Gastroesophageal sphincter (tissue), 3 donors: ENCODE measurements around the gene LZTS3.

Source experiments
- EP300 ChIP-seq: sonication (generic); formaldehyde crosslinking; IDR thresholded peaks from one replicate; pipeline ENCODE4 v1.6.1; 2017; ENCODE audit warnings: antibody characterized with exemption, mild to moderate bottlenecking
- POLR2A ChIP-seq, 2 donors: fragments of 450-650 bp; IDR thresholded peaks; one replicate each; pipeline ENCODE4 v1.6.1; 2017; ENCODE audit warnings: antibody characterized with exemption in 2 of 2, mild to moderate bottlenecking in 2 of 2, moderate library complexity in 1 of 2
- POLR2AphosphoS5 ChIP-seq: sonication (generic); formaldehyde crosslinking; IDR thresholded peaks from one replicate; pipeline ENCODE4 v1.6.1; 2017; ENCODE audit warnings: antibody characterized with exemption
- TF ChIP-seq, protein P1 (sequence below), 4 experiments: fragments of 200-600 bp in 2 of 4; fragments of 450-650 bp in 2 of 4; sonication (generic) in 1 of 4; IDR thresholded peaks; one replicate each; pipeline ENCODE4 v1.5.1; 2017 to 2019; ENCODE audit warnings: antibody characterized with exemption in 4 of 4, mild to moderate bottlenecking in 2 of 4, moderate library complexity in 2 of 4

DNA sequence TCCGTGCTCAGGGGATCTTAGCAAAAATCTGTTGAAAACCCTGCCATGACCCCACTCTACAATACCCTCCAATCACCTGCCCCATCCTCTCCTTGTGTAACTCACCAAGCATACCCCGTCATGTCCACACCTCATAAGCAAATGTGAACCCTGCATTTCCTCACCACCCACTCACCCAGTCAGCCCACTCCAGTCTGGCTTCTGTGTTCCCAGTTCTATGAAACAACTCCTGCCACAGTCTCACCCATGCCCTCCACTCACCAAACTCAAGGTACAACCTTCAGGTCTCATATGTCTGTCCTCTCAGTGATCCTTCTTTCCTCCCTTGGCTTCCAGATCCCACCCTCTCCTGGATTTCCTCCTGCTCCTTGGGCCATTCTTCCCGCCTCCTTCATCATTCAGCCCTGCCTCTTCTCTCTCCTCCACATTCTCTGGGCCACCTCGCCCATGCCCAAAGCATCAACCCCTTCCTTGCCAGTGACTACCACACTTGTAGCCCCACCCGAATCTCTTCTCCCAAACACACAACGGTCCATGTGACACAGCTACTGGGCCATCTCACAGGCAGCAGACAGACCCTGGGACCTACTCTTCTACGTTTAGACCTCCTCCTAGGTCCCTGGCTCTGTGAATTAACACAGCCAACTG, 22.4 kb upstream of the LZTS3 start:
- TF ChIP-seq POLR2A (IDR thresholded peaks at IDR 0.05) (no peak), POLR2AphosphoS5 (no peak), EP300 (no peak)
- TF ChIP-seq, protein P1, sequence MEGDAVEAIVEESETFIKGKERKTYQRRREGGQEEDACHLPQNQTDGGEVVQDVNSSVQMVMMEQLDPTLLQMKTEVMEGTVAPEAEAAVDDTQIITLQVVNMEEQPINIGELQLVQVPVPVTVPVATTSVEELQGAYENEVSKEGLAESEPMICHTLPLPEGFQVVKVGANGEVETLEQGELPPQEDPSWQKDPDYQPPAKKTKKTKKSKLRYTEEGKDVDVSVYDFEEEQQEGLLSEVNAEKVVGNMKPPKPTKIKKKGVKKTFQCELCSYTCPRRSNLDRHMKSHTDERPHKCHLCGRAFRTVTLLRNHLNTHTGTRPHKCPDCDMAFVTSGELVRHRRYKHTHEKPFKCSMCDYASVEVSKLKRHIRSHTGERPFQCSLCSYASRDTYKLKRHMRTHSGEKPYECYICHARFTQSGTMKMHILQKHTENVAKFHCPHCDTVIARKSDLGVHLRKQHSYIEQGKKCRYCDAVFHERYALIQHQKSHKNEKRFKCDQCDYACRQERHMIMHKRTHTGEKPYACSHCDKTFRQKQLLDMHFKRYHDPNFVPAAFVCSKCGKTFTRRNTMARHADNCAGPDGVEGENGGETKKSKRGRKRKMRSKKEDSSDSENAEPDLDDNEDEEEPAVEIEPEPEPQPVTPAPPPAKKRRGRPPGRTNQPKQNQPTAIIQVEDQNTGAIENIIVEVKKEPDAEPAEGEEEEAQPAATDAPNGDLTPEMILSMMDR (IDR thresholded peaks at IDR 0.05) = no peak
